ENCODE results near the gene HYOU1. TPM values are rescaled to one million over a fixed set of nuclear protein-coding genes. Genes with fewer than 3 reads are reported as not detected.

HYOU1 gene, protein sequence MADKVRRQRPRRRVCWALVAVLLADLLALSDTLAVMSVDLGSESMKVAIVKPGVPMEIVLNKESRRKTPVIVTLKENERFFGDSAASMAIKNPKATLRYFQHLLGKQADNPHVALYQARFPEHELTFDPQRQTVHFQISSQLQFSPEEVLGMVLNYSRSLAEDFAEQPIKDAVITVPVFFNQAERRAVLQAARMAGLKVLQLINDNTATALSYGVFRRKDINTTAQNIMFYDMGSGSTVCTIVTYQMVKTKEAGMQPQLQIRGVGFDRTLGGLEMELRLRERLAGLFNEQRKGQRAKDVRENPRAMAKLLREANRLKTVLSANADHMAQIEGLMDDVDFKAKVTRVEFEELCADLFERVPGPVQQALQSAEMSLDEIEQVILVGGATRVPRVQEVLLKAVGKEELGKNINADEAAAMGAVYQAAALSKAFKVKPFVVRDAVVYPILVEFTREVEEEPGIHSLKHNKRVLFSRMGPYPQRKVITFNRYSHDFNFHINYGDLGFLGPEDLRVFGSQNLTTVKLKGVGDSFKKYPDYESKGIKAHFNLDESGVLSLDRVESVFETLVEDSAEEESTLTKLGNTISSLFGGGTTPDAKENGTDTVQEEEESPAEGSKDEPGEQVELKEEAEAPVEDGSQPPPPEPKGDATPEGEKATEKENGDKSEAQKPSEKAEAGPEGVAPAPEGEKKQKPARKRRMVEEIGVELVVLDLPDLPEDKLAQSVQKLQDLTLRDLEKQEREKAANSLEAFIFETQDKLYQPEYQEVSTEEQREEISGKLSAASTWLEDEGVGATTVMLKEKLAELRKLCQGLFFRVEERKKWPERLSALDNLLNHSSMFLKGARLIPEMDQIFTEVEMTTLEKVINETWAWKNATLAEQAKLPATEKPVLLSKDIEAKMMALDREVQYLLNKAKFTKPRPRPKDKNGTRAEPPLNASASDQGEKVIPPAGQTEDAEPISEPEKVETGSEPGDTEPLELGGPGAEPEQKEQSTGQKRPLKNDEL
- 106 and 158 TPM in 2 replicates for total RNA-seq

DNA sequence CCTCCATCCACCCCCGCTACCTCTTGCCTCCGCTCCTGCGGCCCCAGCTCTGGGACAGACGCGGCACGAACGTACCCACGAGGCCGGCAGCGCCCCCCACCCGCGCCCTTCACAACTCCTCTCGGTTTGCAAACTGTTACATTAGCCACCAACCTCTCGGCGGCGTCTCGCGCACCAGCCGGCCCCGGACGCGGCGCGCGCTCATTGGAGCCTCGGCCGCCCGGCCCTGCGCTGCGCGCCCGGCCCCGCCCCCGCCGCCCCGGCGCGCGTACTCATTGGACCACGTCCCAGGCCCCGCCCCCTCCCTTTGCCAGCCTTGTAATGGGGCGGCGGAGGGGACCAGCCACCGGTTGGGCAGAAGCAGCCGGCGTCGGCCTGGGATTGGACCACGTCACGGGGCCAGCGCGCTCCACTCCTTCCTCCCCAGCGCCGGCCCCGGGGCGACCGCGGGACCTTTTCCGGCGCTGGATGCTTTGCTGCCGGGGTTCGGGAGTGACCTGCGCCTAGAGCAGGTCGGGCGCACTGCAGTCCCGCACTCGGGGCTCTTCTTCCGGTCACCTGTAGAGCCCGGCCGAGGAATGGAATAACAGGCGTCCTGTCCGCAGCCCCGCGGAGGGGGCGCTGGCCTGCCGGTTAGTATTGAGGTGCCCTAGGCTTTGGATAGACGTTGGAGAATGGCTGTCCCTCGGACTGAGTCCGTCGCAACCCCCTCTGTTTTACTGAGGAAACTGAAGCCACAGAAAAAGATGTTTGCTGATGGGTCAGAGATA is at the start of gene HYOU1:
TSS of gene HYOU1 (minus strand) at position 206 of the 770 bp plus-strand sequence. CDS start 1,045 bp downstream, outside the sequence.

DNA sequence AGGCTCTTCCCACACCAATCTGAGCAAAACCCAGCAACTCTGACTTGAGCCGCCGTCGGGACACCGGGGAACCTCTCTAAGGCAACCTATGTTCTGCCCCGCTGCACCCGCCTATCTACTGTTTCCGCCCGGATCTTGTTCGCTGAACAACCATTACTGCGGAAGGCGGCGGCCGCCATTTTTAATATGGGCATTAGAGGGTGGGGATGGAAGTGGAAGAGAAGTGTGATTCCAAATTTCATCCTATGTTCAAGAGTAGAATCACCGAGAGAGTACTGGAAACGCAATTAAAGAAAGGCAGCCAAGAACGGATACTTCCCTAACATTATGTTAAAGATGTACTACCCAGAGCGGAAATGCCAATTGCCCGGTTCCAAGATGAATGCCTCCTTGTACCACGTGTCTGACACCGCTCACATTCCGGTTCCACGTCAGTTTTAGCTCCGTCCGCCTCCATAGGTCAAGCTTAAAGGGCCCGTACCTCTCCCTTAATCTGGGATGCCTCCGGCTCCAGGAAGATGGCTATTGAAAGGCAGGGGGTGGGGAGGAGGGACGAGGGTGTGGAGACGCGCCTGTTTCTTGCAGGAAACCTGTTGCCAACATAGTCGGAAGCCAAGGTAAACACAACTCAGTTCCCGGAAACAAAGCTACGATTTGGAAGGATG is 44.9 kb upstream of the HYOU1 start, which contains the start of gene DPAGT1:
TSS of gene DPAGT1 (minus strand) at position 95 of the 665 bp plus-strand sequence. CDS start 198 bp downstream, outside the sequence.

DNA sequence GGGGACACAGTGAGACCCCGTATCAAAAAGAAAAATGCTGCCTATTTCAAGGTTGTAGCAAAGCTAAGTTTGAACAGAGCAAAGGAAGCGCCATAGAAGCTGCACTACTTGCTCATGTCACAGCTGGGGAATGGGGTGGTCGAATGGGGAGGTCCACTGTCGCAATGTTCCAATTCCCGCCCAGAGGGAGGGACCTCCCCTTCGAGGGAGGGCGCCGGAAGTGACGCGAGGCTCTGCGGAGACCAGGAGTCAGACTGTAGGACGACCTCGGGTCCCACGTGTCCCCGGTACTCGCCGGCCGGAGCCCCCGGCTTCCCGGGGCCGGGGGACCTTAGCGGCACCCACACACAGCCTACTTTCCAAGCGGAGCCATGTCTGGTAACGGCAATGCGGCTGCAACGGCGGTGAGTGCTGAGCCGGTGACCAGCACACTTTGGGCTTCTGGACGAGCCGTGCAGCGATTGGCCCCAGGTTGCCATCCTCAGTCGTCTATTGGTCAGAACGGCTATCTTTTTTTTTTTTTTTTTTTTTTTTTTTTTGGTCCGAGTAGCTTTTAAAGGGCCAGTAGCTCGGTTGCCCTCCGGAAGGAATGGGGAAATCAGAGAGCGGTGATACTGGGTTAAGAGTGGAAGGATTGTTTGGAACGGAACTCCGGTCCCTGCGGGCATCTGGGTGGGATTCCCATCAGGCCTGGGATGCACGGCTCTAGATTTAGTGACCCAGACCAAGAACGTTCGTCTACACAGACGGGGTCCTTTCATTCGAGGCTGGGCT is 27.8 kb upstream of the HYOU1 start, which contains the start of gene HMBS:
TSS of gene HMBS (plus strand) at position 219 of the 774 bp plus-strand sequence. CDS start at position 372, 153 bp downstream.

DNA sequence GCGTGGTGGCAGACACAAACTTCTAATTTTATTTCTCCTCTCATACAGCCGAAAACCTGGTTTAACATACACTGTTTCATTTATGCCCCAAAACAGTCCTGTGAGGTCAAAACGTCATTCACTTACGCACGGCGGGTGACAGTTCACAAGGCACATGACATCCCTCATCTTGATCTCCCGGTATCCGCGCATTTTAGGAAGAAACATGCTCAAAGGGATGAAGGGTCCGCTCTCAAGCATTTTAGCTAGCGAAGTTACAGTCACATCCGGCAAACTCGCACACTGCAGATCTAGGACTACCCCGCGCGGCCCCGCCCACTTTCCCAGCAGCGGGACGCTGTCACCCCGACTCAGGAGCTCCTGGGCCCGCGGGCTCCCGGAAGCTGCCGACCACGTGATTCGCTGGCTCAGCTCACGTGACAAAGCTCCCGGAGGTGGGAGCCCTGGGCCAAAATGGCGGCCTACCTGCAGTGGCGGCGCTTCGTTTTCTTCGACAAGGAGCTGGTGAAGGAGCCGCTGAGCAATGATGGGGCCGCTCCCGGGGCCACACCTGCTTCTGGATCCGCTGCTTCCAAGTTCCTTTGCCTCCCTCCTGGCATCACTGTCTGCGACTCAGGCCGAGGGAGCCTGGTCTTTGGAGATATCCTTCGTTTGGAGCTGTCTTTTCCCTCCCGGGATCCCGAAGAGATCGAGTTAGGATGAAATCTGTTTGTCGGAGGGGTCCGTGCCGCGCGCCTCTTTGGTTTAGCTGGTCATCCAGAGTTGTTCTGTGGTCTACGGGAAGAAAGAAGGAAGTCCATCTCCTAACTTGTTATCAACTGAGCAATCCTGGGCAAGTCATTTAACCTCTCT is 10.6 kb upstream of the HYOU1 start, which contains the start of gene VPS11:
TSS of gene VPS11 (plus strand) at position 448 of the 852 bp plus-strand sequence. CDS start at position 454, 6 bp downstream.

DNA sequence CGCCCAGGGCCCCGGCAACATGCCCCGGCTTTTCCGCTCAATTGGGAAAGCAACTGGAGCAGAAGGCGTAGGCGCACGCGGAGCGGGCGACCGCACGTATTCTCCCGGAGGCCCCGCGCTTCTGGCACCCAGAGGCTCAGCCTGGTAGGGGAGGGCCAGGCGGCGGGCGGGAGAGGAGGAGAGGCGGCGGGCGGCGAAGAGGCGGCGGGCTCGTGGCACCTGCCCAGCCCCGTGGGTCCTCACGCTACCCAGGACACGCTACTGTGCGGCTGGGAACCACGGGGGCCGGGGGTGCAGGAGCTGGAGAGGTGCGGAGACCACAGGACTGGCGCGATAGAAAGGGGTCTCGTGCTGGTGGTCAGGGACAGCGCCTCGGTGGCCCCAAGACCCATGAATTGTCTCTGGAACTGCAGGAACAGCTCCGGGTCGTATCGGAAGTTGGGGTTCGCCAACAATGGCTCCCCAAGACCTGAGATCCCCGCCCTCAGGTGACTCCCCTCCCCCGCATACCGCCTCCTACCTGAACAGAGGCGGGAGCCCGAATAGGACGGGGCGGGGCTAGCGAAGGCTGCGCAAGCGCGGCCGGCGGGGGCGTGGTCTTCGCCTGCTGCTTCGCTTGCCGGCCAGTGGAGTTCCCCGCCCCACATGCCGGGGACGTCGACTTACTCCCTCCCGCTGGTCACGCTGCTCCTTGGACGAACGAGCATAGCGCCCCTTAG is 26.5 kb downstream of the HYOU1 start, which contains the start of gene SLC37A4:
TSS of gene SLC37A4 (minus strand) at position 549 of the 719 bp plus-strand sequence.

DNA sequence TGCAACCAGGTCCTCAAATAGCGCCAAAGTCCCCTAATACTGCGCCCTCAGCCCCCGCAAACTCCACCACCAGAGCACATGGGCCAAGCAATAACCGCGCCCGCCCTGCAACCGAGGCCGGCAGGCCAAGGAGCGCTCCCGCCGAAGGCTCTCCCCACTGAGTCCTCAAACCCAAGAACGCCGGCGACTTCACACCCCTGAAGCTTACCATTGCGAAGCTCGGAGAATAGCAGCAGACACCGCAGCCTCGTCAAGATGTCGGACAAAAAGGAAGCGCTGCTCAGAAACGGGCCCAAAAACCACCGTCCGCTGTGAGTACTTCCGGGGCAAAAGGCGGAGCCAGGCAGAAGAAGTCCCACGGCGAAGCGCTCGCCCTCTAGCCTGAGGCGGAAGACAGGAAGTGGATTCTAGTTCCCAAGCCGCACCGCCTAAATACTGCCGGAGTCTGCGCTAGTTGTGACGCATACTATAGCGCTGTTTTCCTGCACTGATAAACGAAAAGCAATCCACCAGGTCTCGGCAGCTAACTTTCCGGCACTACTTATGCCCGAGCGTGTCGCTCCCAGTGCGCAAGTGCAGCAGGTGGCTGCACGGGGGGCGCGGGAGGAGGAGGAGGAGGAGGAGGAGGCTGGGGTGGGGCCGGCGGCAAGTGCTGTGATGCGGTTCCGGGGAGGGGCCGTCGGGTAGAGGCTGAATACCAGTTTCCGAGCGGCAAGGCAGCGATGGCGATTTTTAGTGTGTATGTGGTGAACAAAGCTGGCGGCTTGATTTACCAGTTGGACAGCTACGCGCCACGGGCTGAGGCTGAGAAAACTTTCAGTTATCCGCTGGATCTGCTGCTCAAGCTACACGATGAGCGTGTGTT is 38.7 kb downstream of the HYOU1 start, which contains the start of the genes RPS25 and TRAPPC4:
TSS of gene RPS25 (minus strand) at position 270 of the 865 bp plus-strand sequence. CDS start at position 211, 59 bp downstream.
TSS of gene TRAPPC4 (plus strand) at position 693 of the 865 bp plus-strand sequence. CDS start at position 723, 30 bp downstream.

DNA sequence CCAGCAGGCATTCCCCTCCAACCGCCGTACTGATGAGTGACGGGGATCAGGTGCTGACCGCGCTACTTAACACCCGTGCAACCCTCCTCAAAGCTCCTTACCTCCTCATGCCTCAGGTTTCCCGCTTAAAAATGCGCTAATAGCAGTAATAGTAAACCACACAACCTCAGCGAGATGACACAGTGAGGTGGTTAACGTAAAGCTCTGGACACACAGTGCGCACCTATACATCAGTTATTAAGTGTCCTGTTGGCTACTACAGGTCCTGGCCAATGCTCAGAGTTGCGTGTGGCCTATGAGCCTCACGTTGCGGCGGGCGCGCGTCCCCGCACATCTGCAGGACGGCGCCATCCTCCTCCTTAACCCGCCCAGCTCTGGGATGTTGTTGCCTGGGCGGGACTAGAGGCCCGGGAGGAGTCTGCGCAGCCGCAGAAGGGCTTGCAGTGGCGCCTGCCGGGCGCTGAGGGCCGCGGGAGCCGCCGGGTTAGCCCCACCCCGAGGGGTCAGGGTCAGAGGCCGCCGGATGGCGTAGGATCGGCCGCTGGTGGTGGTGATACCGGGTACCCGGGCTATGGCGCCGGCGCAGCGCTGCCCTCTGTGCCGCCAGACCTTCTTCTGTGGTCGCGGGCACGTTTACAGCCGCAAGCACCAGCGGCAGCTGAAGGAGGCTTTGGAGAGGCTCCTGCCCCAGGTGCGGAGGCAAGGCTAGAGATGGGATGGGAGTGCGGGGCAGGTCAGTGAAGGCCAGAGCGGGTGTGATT is 59.2 kb downstream of the HYOU1 start, which contains the start of gene CENATAC:
TSS of gene CENATAC (plus strand) at position 512 of the 761 bp plus-strand sequence. CDS start at position 572, 60 bp downstream.

Other genes with a start within 250 kb of the HYOU1 start
- under 0.01 TPM in 1 of 2 replicates, not detected in the other for gene CXCR5, start 173.3 kb downstream of the HYOU1 start, total RNA-seq
- 22.4 and 30.1 TPM in 2 replicates for gene BCL9L, start 131.3 kb downstream of the HYOU1 start, total RNA-seq
- gene UPK2, start 100.9 kb downstream of the HYOU1 start, total RNA-seq = not detected in 2 replicates
- gene FOXR1, start 85.4 kb downstream of the HYOU1 start, total RNA-seq = not detected in 2 replicates
- 10.7 and 13.5 TPM in 2 replicates for gene CENATAC, start 59.1 kb downstream of the HYOU1 start, total RNA-seq
- gene RPS25, start 38.9 kb downstream of the HYOU1 start, total RNA-seq = 2,545 and 3,713 TPM in 2 replicates
- 65.6 and 88.4 TPM in 2 replicates for gene TRAPPC4, start 38.4 kb downstream of the HYOU1 start, total RNA-seq
- gene SLC37A4, start 26.3 kb downstream of the HYOU1 start, total RNA-seq = 16.4 and 19.3 TPM in 2 replicates
- 19.0 and 19.6 TPM in 2 replicates for gene VPS11, start 10.6 kb upstream of the HYOU1 start, total RNA-seq
- gene HMBS, start 27.7 kb upstream of the HYOU1 start, total RNA-seq = 17.4 and 21.3 TPM in 2 replicates
- gene DPAGT1, start 44.6 kb upstream of the HYOU1 start, total RNA-seq = 20.2 and 27.5 TPM in 2 replicates
- gene C2CD2L, start 50.1 kb upstream of the HYOU1 start, total RNA-seq = 1.4 and 1.9 TPM in 2 replicates
- gene HINFP, start 64.4 kb upstream of the HYOU1 start, total RNA-seq = 13.0 and 27.5 TPM in 2 replicates
- gene ABCG4, start 91.8 kb upstream of the HYOU1 start, total RNA-seq = not detected in 2 replicates
- 24.5 and 27.0 TPM in 2 replicates for gene NLRX1, start 111.5 kb upstream of the HYOU1 start, total RNA-seq
- gene NHERF4, start 128.3 kb upstream of the HYOU1 start, total RNA-seq = not detected in 2 replicates
- 9.0 and 9.6 TPM in 2 replicates for gene CBL, start 149.1 kb upstream of the HYOU1 start, total RNA-seq